GM23338 (cell line): ENCODE results near the gene NUP107.
"Not testable (repeated sequence)": the region's sequence is repeated elsewhere in the genome, so short reads cannot be mapped to it uniquely, and the experiment has no call there.

Experiments used
- CREB1 ChIP-seq: fragments of 250-450 bp; sonication (Bioruptor Pico); IDR thresholded peaks from 2 replicates; pipeline ENCODE4 v1.5.0; 2020; ENCODE audit warnings: low read depth, mild to moderate bottlenecking, moderate library complexity
- CTCF ChIP-seq, 2 experiments: fragments of 200-600 bp in 1 of 2; sonication (generic) in 1 of 2; conservative IDR thresholded peaks; 2 replicates each; pipeline versions ENCODE4 v1.5.1 to v1.6.1; 2016 to 2017; ENCODE audit warnings: antibody characterized with exemption in 2 of 2, low read depth in 2 of 2, mild to moderate bottlenecking in 2 of 2, moderate library complexity in 1 of 2
- EZH2 ChIP-seq: fragments of 200-600 bp; sonication (generic); IDR thresholded peaks from one replicate; pipeline ENCODE4 v1.8.0; 2017; ENCODE audit warnings: antibody characterized with exemption, mild to moderate bottlenecking, low read depth; ENCODE audit not compliant: unreplicated experiment
- EZH2phosphoT487 ChIP-seq: fragments of 200-600 bp; sonication (generic); IDR thresholded peaks from one replicate; pipeline ENCODE4 v1.8.1; 2018; ENCODE audit warnings: antibody characterized with exemption; ENCODE audit not compliant: unreplicated experiment
- JUNB ChIP-seq: IDR thresholded peaks from one replicate; pipeline ENCODE4 v1.6.1; 2016; ENCODE audit warnings: antibody characterized with exemption; ENCODE audit not compliant: unreplicated experiment
- POLR2AphosphoS5 ChIP-seq: IDR thresholded peaks from 2 replicates; pipeline ENCODE4 v1.6.1; 2016; ENCODE audit warnings: antibody characterized with exemption, low read depth
- REST ChIP-seq: IDR thresholded peaks from one replicate; pipeline ENCODE4 v1.6.1; 2018; ENCODE audit warnings: antibody characterized with exemption; ENCODE audit not compliant: unreplicated experiment
- ZNF114 ChIP-seq: fragments of 250-450 bp; sonication (Bioruptor Pico); IDR thresholded peaks from 2 replicates; pipeline ENCODE4 v1.5.0; 2020; ENCODE audit warnings: mild to moderate bottlenecking, moderate library complexity

GRCh38 chr12:68637439-68637838 lies 49.3 kb upstream of the NUP107 start:
- TF ChIP-seq CTCF (conservative IDR thresholded peaks at IDR 0.05; ENCODE audit: low read depth in 2 of 2); ZNF114 (CRISPR knock-in tag); EZH2; POLR2AphosphoS5; EZH2phosphoT487; REST; JUNB; CREB1 (CRISPR knock-in tag): not testable (repeated sequence)
